GM21381 (cell line): ENCODE results near the gene GPBAR1.
A peak's percentile ranks its signal among the peaks of the same experiment; 100 is the strongest.

Experiments
- ATAC-seq: cut with Tn5 transposase; IDR thresholded peaks from one replicate; pipeline ENCODE4 v1.9.1; 2021; ENCODE audit warnings: mild to moderate bottlenecking, moderate library complexity; ENCODE audit not compliant: unreplicated experiment

Gene GPBAR1

DNA sequence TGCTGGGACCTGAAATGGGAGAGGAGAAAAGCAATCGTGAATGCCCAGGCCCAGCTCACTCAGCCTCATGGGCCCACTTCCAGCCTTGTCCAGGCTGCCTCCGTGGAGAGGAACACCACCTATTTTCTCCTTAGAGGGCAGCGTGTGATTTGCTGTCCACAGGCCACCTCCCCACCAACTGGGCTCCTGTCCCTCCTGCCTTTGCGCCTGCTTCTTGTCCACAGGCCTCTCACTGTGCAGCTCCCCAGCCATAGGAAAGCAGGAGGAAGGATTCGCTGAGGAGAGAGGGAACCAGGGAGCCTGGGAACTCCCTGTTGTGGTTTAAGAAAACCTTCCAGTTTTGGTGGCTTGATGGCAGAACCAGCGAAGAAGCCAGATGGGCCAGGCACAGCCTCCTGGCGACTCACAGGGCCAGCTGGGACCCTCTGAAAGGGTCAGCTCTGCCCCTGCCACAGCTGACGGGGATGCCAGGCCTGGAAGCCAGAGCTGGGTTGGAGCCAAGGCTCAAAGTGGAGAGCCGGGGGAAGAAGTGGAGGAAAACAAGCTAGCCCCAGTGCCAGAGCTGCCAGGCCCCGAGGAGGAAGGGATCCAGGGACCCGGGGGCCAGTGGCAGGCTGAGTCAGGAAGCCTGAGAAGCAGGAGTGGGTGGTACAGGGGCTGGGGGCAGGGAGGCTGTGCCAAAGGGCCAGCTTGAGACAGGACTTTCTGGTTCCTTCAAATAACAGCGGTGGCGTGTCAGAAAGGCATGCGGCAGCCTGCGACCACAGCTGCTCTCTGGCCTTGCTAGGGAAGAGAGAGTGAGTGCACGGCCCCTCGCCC is 21.6 kb downstream of the GPBAR1 start:
- no peak for ATAC-seq

DNA sequence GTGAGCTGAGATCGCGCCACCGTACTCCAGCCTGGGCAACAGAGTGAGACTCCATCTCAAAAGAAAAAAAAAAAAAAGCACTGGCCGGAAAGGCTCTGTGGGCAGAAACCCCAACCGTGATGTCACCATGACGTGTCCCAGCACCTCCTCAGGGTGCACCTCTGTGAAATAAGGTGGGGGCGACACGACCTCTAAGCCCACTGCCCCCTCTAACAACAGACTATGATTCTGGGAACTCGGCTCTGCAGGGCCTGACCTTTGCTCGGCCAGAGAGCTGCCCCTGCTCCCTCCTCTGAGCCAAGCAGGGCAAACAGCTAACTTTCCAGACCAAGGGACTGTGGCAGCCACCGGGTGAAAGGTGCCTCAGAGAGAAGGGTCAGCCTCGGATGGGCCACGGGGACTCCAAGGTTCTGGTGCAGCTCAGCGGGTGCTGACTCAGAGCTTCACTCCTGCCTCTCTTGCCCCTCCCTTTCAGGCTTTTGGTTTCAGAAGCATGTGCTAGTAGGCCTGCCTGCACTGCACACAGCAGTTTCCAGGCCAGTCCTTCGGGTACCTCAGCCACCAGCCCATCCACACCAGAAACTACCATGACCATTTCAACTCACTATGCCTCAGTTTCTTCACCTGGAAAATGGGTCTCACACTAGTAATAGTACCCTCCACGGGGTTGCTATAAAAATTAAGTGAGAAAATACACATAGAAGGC is 23.4 kb downstream of the GPBAR1 start:
- peak; percentile 42 for ATAC-seq

DNA sequence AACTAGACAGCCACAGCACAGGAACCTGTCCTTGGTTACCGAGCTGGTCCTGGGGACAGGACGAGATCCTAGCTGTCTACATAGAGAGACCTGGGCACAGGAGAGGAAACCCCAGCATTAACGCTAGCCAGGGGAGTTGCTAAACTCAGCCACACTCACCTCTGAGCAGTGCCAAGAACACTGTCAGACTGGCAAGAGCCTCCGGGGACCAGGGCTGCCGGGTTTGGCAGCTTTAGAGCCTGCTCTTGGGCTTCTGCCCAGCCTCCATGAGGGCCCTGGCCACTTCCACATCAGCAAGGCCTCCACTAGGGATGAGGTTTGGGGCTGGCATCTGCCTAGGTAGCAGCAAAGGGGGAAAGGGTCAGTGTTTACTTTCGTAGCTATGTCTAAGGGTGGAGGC is 24.8 kb downstream of the GPBAR1 start:
- no peak for ATAC-seq

DNA sequence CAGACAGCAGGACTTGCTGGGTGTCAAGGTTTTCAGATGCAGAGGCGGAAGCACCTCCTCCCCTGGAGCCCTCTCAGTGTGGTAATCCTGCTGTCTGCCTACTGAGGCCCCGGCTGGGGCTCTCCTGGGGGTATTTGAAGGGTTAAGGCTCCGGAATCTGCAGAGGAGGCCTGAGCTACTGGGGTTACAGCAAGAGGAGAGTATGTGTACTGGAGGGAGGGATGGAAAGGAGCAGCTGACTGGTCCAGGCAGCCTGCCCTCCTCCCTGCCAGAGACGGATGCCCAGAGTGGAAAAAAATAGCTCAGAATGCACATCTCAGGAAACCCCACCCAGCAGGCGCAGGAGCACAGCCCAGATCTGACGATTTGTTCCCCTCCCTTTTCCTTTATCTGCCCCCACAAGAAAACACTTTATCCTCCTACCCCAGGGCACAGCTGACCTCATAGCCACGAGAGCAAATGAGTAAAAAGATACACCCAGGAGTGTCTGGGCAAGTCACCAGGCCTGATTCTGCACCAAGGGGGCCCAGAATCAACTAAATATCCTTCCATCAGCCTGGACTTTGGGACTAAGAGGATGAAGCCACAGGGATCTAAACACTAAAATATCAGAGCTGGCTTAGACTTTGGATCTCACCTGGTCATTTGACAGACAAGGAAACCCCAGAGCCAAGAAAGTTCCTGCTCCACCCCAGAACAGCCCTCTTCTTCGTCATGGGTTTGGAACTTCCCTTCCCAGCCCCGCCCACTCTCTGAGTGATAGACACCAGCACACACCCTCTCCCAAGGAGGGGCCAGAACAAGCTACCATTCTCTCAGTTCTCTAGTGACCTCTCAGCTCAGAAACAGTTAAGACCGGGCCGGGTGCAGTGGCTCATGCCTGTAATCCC is 26.0 kb downstream of the GPBAR1 start:
- peak; percentile 57 for ATAC-seq

- no peak for ATAC-seq
Measured at GRCh38 chr2:218289639-218290315, 29.0 kb downstream of the GPBAR1 start.

DNA sequence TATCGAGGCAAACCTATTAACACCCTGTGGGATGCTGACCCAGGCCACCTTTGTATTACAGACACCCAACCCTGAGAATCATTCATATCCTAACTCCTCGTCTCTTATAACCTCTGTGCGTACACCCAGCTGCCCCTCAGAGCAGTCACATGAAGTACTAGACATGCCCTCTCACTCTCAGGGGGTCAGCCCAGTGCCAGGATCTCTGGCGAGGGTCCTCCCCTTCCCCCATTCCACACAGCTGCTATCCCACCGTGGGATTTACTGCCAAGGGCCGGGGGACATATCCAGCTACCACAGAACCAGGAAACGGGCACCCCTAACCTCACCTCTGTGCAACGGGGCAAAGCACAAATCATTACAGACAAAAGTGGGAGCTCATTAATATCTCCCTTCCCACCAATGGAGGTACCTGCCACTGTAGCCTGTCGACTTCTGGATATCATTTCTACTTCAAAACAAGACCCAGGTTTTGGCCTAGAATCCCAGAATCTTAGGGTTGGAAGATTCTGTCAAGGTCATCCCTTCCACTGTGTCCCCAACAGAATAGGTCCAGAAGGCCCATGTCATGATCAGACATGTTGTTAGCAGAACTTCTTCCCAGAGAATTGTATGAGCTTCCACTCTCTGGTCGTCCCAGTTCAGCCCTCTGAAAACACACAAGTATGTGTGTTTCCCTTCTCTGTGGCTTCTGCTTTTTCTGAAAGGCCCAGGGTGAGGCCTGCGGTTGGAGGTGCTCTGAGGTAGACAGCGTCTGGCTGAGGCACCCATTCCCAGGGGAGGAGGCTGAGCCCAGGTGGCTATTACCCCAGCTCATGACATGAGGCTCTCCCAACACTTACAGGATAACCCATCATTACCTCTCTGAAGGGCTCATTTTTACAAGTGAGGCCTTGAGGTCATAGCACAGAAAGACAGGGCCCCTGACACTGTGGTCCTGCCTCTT is 29.8 kb downstream of the GPBAR1 start:
- peak; percentile 53 for ATAC-seq

- no peak for ATAC-seq
Measured at GRCh38 chr2:218291318-218292047, 30.7 kb downstream of the GPBAR1 start.

DNA sequence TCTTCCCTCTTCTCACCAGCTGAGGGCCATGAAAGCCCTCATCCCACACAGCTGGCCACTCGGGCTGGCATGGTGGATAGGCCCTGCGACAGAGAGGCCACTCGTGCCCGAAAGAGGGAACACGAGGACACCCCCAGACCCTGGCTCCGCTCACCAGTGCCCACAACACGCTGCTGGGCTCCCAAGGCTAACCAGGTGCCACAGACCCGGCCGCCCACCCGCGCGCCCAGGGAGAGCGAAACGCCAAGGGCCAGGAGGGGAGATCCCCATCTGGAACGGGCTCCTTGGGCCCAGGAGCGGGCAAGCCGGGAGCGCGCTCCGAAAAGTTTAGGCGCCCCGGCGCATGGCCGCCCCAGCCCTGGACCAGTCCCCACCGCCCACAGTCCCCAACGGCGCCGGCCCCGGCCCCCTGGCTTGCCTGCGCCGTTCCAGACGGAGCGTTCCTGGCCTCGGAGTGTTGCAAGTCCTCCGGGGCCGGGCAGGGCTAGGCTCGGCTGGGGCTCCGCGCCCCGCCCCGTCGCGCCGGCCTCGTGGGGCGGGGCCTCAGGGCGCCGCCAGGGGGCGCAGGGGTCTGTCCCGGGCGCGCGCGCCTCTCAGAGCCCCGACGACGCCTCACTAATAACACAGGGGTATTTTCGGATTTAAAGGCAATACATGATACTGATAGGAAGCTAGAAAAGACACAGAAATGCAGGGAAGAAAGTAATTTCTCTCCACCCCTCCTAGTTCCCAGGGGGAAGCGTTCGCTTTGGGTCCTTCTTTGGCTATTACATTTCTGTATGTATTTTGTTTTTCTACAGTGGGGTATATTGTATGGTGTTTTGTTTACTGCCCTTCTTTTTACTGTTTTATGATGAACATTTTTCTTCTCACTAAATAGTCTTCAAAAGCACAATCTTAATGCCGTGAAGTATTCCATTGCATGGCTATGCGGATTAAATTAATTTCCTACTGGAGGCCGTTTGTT is 31.5 kb downstream of the GPBAR1 start, which contains the start of gene TMBIM1:
TMBIM1 (minus strand) TSS at position 456 of the 967 bp plus-strand sequence. CDS start 10,362 bp downstream, outside the sequence.
- peak; percentile 74 for ATAC-seq

- ATAC-seq, result no peak
Measured at GRCh38 chr2:218293715-218294429, 33.1 kb downstream of the GPBAR1 start.

DNA sequence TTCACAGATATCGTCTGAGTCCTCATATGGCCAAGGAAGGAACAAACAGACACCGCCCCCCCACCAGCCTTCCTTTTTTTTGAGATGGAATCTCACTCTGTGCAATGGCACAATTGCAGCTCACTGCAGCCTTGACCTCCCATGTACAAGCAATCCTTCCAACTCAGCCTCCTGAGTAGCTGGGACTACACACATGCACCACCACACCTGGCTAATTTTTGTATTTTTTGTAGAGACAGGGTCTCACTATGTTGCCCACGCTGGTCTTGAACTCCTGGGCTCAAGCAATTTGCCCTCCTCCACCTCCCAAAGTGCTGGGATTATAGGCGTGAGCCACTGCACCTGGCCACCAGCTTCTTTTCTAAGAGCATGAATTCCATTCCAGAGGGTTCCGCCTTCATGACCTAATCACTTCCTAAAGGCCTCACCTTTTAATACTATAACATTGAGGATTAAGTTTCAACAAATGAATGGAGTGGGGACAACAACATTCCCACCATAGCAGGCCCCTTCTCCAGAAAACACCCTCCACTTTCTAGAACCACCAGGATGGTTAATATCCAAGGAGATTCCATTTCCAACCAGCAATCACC is 33.7 kb downstream of the GPBAR1 start:
- ATAC-seq, result no peak

DNA sequence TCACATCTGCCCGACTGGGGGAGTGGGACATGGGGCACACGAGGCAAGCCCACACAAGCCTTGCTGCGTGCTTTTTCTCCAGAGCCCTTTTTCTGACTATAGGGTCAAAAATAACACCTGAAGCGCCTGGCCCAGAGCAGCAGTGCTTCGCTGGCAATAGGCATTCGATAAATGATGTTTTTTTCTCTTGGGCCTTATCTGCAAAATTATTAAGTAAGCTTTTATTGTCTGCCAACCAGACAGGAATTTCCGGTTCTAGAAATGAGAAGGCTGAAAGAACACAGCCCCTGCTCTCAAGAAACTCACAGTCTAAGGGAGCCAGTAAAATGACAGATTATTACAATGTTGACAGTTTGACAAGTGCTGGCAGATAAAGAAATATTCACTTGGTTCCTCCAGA is 34.2 kb downstream of the GPBAR1 start:
- ATAC-seq, result no peak

DNA sequence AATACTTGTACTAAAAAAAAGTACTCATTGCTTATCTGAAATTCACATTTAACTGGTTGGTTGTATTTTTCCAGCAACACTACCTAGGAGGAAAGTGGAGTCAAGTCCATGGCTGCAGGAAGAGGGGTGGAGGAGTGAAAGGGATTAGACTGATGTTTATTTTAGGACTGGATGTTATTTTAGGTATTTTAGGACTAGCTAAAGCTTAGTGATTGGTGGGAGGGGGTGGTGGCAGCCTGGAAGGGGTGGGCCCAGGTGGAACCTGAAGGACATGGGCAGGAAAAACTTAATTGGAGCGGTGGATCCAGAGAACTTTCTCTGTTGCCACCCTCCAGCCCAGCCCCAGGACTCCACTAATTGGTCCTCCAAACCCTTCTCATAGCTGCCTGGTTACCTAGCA is 35.4 kb downstream of the GPBAR1 start:
- no peak for ATAC-seq

DNA sequence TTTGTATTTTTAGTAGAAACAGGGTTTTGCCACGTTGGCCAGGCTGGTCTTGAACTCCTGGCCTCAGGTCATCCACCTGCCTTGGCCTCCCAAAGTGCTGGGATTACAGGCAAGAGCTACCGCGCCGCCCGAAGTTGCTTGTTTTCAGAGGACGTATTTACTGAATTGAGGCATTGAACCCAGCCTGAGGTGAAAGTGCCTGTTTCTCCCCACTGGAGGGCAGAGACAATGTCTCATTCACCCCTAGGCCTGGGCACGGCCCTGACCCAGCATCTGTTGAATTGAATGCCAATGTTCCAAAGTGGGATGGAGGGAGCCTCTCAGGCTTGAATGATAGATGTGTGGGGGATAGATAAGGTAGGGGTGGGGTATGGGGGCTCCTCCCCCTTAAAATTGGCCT is 36.0 kb downstream of the GPBAR1 start:
- no peak for ATAC-seq

DNA sequence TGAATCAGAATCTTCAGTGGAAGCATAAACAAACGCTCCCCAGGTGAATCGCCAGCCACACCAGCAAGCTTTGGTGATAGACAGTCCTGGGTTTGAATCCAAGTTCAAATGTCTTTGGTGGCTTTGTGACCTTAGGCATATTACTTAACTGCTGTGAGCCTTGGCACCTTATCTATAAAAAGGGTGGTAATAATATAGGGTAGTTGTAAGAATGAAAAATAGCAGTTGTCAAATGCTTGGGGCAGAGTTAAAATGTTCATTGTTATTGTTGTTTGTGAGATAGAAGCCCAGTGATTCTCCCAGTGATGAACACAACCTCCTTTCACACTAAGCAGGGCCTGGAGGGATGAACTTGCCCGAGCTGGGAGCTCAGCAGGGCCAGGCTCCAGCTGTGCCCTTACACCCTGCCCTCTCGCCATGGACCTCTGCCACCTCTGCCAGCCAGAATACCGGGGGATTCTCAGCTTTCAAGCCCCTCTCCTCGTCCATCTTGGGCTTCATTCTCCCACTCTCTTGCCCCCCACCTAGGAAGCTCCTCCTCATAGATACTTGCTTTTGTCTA is 37.6 kb downstream of the GPBAR1 start:
- no peak for ATAC-seq

DNA sequence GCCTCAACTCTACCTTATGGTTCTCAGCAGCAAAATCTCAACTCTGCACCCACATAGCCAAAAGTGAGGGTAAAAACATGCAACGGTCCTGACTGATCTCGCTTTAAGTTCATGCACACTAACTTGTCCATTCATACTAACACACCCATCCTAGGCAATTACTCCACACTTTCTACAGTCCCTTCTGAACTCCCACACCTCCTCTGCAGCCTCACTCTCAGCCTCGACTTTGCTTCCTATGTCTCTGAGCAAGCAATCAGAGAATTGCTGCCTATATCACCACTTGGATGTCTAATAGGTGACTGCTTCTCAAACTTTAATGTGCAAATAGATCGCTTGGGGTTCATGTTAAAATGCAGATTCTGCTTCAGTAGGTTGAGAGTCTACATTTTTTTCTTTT is 39.3 kb downstream of the GPBAR1 start:
- ATAC-seq, result no peak

- ATAC-seq, result peak; percentile 91
Measured at GRCh38 chr2:218301176-218301819, 40.5 kb downstream of the GPBAR1 start.
